ENCODE data around the gene ADSS1.

Gene ADSS1

DNA sequence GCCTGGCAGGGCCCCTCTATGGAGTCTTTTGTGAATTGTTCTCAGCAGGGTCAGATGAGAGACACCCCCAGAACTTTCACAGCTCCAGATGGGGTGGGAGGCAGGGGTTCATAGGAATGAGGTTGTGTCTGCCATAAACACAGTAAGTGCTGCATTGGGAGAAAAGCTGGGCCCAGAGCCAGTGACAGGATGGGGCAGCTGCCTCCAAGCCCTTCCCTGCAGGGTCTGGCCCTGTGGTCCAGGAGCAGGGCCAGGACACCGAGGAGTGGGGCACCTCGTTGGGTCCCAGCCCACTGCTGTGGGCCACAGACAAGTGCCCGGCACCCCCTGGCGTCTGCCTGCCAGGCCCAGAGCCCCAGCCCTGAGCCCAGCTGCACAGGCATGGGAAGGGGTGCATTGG, 21.4 kb upstream of the ADSS1 start:
- TF ChIP-seq SIN3A (IDR thresholded peaks at IDR 0.05; ENCODE audit: borderline replicate concordance, insufficient read depth, low read length) (no peak), TAF1 (IDR thresholded peaks at IDR 0.05; ENCODE audit: borderline replicate concordance, insufficient read depth, low read length) (no peak), POLR2AphosphoS5 (IDR thresholded peaks at IDR 0.05; ENCODE audit: low read depth, low read length) (no peak), FOXP2 (optimal IDR thresholded peaks at IDR 0.05; ENCODE audit: borderline replicate concordance, extremely low read depth, extremely low read length, insufficient read depth) (no peak)
- TF ChIP-seq, protein P1, sequence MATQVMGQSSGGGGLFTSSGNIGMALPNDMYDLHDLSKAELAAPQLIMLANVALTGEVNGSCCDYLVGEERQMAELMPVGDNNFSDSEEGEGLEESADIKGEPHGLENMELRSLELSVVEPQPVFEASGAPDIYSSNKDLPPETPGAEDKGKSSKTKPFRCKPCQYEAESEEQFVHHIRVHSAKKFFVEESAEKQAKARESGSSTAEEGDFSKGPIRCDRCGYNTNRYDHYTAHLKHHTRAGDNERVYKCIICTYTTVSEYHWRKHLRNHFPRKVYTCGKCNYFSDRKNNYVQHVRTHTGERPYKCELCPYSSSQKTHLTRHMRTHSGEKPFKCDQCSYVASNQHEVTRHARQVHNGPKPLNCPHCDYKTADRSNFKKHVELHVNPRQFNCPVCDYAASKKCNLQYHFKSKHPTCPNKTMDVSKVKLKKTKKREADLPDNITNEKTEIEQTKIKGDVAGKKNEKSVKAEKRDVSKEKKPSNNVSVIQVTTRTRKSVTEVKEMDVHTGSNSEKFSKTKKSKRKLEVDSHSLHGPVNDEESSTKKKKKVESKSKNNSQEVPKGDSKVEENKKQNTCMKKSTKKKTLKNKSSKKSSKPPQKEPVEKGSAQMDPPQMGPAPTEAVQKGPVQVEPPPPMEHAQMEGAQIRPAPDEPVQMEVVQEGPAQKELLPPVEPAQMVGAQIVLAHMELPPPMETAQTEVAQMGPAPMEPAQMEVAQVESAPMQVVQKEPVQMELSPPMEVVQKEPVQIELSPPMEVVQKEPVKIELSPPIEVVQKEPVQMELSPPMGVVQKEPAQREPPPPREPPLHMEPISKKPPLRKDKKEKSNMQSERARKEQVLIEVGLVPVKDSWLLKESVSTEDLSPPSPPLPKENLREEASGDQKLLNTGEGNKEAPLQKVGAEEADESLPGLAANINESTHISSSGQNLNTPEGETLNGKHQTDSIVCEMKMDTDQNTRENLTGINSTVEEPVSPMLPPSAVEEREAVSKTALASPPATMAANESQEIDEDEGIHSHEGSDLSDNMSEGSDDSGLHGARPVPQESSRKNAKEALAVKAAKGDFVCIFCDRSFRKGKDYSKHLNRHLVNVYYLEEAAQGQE (IDR thresholded peaks at IDR 0.05; ENCODE audit: insufficient read depth in 1 of 2, low read depth in 2 of 2, low read length in 2 of 2), result no peak

DNA sequence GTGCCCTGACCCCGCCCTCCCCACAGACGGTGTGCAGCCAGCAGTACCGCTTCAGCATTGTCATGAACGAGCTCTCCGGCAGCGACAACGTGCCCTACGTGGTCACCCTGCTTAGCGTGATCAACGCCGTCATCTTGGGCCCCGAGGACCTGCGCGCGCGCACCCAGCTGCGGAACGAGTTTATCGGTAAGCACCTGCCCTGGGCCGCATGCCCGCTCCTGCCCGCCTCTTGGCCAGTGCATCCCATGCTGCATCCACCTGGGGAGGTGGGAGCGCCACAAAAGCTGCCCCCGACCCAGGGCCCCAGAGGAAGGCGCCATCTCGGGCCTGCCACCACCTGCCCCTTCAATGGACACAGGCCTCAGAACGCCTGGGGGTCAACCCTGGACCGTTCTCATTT, 20.8 kb upstream of the ADSS1 start:
- TF ChIP-seq, protein P1 (IDR thresholded peaks at IDR 0.05; ENCODE audit: insufficient read depth in 1 of 2, low read depth in 2 of 2, low read length in 2 of 2), result no peak
- TF ChIP-seq TAF1 (IDR thresholded peaks at IDR 0.05; ENCODE audit: borderline replicate concordance, insufficient read depth, low read length) (no peak), FOXP2 (optimal IDR thresholded peaks at IDR 0.05; ENCODE audit: borderline replicate concordance, extremely low read depth, extremely low read length, insufficient read depth) (no peak), SIN3A (IDR thresholded peaks at IDR 0.05; ENCODE audit: borderline replicate concordance, insufficient read depth, low read length) (no peak), POLR2AphosphoS5 (IDR thresholded peaks at IDR 0.05; ENCODE audit: low read depth, low read length) (no peak)

DNA sequence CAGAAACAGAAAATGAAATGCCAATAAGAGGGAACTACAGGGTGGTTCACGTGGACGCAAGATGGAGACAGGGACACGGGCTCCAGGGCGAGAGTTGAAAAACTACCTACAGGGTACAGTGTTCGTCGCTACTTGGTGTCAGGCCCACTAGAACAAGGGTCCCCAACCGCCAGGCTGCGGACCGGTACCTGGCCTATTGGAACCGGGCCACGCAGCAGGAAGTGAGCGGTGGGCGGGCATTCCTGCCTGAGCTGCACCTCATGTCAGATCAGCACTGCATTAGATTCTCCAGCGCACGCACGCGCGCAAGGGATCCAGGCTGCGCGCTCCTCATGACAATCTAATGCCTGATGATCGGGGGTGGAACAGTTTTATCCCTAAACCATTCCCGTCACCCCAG, 19.8 kb upstream of the ADSS1 start:
- TF ChIP-seq, protein P1 (IDR thresholded peaks at IDR 0.05; ENCODE audit: insufficient read depth in 1 of 2, low read depth in 2 of 2, low read length in 2 of 2), result no peak
- TF ChIP-seq POLR2AphosphoS5 (IDR thresholded peaks at IDR 0.05; ENCODE audit: low read depth, low read length) (no peak), TAF1 (IDR thresholded peaks at IDR 0.05; ENCODE audit: borderline replicate concordance, insufficient read depth, low read length) (no peak), SIN3A (IDR thresholded peaks at IDR 0.05; ENCODE audit: borderline replicate concordance, insufficient read depth, low read length) (no peak), FOXP2 (optimal IDR thresholded peaks at IDR 0.05; ENCODE audit: borderline replicate concordance, extremely low read depth, extremely low read length, insufficient read depth) (no peak)

DNA sequence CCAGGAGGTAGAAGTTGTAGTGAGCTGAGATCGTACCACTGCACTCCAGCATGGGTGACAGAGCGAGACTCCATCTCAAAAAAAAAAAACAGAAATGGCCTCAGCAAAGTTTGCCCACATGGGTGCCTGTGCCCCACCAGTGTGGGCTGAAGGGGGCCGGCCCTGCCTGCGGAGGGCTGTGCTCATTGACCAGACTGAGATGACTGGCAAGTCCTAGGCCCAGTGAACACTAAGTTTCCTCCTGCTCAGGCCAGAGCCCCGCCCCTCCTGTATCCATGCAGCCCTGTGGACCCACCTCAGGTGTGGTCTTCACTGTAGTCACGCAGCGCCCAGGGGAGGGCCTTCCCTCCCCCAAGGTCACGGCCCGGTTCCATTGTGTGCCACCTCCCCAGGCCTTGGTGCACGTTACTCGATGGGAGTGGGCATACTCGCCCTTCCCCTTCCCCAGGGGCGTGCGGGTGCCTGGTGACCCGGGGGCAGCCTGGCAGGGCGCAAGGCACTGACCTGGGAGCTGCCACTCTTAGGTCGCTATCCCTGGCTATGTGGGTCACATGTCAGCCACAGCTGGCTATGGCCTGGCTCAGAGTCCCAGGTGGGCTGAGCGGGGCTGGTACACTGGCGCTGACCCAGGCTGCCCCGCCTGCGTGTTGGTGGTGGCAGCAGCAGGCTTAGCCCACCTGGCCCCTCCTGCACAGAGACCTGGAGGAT, 18.5 kb upstream of the ADSS1 start:
- TF ChIP-seq FOXP2 (optimal IDR thresholded peaks at IDR 0.05; ENCODE audit: borderline replicate concordance, extremely low read depth, extremely low read length, insufficient read depth), result no peak
- TF ChIP-seq SIN3A (IDR thresholded peaks at IDR 0.05; ENCODE audit: borderline replicate concordance, insufficient read depth, low read length), result no peak
- TF ChIP-seq, protein P1 (IDR thresholded peaks at IDR 0.05; ENCODE audit: insufficient read depth in 1 of 2, low read depth in 2 of 2, low read length in 2 of 2), result no peak
- no peak for TF ChIP-seq POLR2AphosphoS5 (IDR thresholded peaks at IDR 0.05; ENCODE audit: low read depth, low read length)
- no peak for TF ChIP-seq TAF1 (IDR thresholded peaks at IDR 0.05; ENCODE audit: borderline replicate concordance, insufficient read depth, low read length)
